SK-N-SH (cell line): ENCODE measurements around the gene CMTM2.

ENCODE experiments used
- CTCF ChIP-seq: fragments of 200-600 bp; sonication (generic); IDR thresholded peaks from 2 replicates; pipeline ENCODE4 v1.6.1; 2017; ENCODE audit warnings: antibody characterized with exemption, mild to moderate bottlenecking, moderate library complexity
- EP300 ChIP-seq, 2 experiments: IDR thresholded peaks; 2 replicates each; pipeline versions ENCODE4 v1.4.0 to v1.6.1; 2012; ENCODE audit warnings: borderline replicate concordance in 1 of 2, low read depth in 1 of 2, low read length in 1 of 2

GRCh38 chr16:66560107-66560506, 19.2 kb upstream of the CMTM2 start:
- TF ChIP-seq CTCF = no peak
- no peak for TF ChIP-seq EP300 (IDR thresholded peaks at IDR 0.05; ENCODE audit: borderline replicate concordance in 1 of 2, low read depth in 1 of 2, low read length in 1 of 2)
